HUES6 (cell line): ENCODE results near the gene OVOL2.
"Not testable (repeated sequence)": the region's sequence is repeated elsewhere in the genome, so short reads cannot be mapped to it uniquely, and the experiment has no call there.

ENCODE experiments used
- H3K27ac ChIP-seq: 2 replicates; pipeline ENCODE4 v1.7.0; 2013; ENCODE audit warnings: low read depth, mild to moderate bottlenecking, low read length, inconsistent platforms
- H3K27me3 ChIP-seq: 2 replicates; pipeline ENCODE4 v1.6.1; 2013; ENCODE audit warnings: low read length; ENCODE audit not compliant: control insufficient read depth, insufficient read depth
- H3K36me3 ChIP-seq: 2 replicates; pipeline ENCODE4 v1.6.1; 2013; ENCODE audit warnings: low read length; ENCODE audit not compliant: control insufficient read depth, insufficient read depth
- H3K4me1 ChIP-seq: 2 replicates; pipeline ENCODE4 v1.6.1; 2013; ENCODE audit warnings: low read length; ENCODE audit not compliant: control insufficient read depth, insufficient read depth
- H3K4me3 ChIP-seq: 2 replicates; pipeline ENCODE4 v1.5.1; 2013; ENCODE audit warnings: low read depth, low read length
- H3K9ac ChIP-seq: one replicate; pipeline ENCODE4 v1.6.1; 2013; ENCODE audit warnings: mild to moderate bottlenecking, low read length
- H3K9me3 ChIP-seq: 2 replicates; pipeline ENCODE4 v1.6.1; 2013; ENCODE audit warnings: low read depth, low read length; ENCODE audit not compliant: control insufficient read depth, insufficient read depth

OVOL2 gene

GRCh38 chr20:18032977-18033892 lies 24.5 kb downstream of the OVOL2 start:
- no peaks in the 10 kb centered on the region for H3K27me3 ChIP-seq
- no peaks in the 10 kb centered on the region for H3K36me3 ChIP-seq
- H3K27ac ChIP-seq = no peak overlapping the region
- no peaks in the 10 kb centered on the region for H3K9me3 ChIP-seq
- no peak overlapping the region for H3K4me3 ChIP-seq
- H3K9ac ChIP-seq = no peak overlapping the region
- H3K4me1 ChIP-seq = peaks cover 7% of the 10 kb centered on the region; the same call in 1 of the 2 replicates

DNA sequence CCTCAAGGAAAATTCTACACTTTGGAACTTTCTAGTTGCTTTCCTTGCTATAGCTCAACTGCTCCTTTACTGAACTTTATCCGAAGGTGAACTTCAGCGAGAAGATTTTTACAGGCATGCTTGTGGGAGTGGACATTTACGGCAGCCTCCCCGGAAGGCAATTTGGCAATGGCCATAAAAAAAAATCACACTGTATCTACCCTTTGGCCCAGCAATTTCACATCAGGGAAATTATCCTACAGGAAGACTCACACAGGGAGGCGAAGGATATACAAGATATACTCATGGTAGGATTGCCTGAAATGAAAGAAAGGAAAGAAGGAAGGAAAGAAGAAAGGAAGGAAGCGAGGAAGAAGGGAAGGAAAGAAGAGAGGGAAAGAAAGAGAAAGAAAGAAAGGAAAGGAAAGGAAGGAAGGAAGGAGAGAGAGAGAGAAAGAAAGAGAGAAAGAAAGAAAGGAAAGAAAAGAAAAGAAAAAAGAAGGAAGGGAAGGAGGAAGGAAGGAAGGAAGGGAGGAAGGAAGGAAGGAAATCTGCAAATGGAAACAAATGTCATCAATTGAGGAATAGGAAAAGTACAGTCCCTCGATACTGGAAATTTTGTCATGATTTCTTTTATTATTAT lies 25.7 kb downstream of the OVOL2 start:
- no peaks in the 10 kb centered on the region for H3K9me3 ChIP-seq
- H3K4me1 ChIP-seq = peaks cover 7% of the 10 kb centered on the region; the same call in 1 of the 2 replicates
- no peaks in the 10 kb centered on the region for H3K27me3 ChIP-seq
- H3K9ac ChIP-seq = no peak overlapping the region
- no peak overlapping the region for H3K27ac ChIP-seq
- H3K36me3 ChIP-seq = no peaks in the 10 kb centered on the region
- no peak overlapping the region for H3K4me3 ChIP-seq

- no peaks in the 10 kb centered on the region for H3K27me3 ChIP-seq
- no peak overlapping the region for H3K9ac ChIP-seq
- H3K9me3 ChIP-seq = no peaks in the 10 kb centered on the region
- H3K4me3 ChIP-seq = no peak overlapping the region
- no peaks in the 10 kb centered on the region for H3K36me3 ChIP-seq
- H3K4me1 ChIP-seq = peaks cover 7% of the 10 kb centered on the region; the same call in 1 of the 2 replicates
- no peak overlapping the region for H3K27ac ChIP-seq
These were observed 26.7 kb downstream of the OVOL2 start for GRCh38 chr20:18031050-18031449.

DNA sequence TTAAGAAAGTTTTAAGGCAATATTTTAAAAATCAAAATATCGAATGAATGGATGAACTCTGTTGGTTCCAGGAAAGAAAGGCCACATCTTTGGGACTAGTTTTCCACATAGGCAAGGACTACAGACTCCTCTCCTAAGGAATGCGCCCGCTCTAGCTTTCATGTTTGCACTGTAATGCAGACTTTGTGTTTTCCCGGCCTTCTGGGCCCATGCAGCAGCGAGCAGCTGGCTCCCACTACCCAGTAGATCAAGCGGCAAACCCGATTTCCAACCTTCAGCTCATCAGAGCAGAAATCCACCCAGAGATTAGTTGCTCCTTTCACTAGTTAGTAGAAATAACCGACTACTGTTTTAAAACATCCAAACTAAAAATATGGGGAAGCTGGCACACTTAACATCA lies 27.7 kb downstream of the OVOL2 start:
- Histone ChIP-seq H3K27me3 (no peaks in the 10 kb centered on the region), H3K27ac (no peak overlapping the region), H3K9me3 (no peaks in the 10 kb centered on the region), H3K4me1 (peaks cover 7% of the 10 kb centered on the region; the same call in 1 of the 2 replicates), H3K36me3 (no peaks in the 10 kb centered on the region; the same call in 1 of the 2 replicates), H3K4me3 (no peak overlapping the region), H3K9ac (no peak overlapping the region)

GRCh38 chr20:18027011-18027410 lies 30.7 kb downstream of the OVOL2 start:
- H3K9me3 ChIP-seq, H3K27ac ChIP-seq, H3K4me1 ChIP-seq, H3K9ac ChIP-seq, H3K27me3 ChIP-seq, H3K4me3 ChIP-seq: not testable (repeated sequence)
- H3K36me3 ChIP-seq = peaks cover 20% of the 10 kb centered on the region

DNA sequence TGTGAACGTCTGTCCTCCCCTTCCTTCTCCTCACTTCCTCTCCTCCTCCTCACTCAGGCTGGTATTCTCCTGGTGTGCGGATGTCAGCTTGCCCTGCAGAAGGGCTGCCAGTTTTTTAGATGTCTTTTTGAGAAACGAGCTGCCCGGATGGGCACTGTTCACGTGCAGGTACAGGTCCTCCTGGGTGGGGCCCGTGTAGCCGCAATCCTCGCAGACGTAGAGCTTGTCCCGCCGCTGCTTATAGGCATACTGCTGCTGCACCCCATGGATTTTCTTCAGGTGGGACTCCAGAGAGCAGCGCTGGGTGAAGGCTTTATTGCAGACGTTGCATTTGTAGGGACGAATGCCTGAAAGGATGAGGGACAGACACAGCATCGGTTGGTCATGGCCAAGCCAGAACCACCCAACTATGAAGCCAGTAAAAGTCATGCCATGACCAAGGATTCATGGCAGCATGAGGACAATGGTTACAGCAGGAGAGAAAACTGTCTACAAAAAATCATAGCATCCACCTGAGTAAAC lies 33.0 kb downstream of the OVOL2 start:
- Histone ChIP-seq H3K9me3 (peaks cover 4% of the 10 kb centered on the region; the same call in 1 of the 2 replicates), H3K9ac (no peak overlapping the region), H3K4me1 (no peaks in the 10 kb centered on the region), H3K36me3 (peaks cover 26% of the 10 kb centered on the region), H3K27ac (no peak overlapping the region), H3K27me3 (no peaks in the 10 kb centered on the region), H3K4me3 (no peak overlapping the region)

GRCh38 chr20:18020931-18021330 lies 36.8 kb downstream of the OVOL2 start:
- H3K4me1 ChIP-seq = no peaks in the 10 kb centered on the region
- H3K27me3 ChIP-seq = no peaks in the 10 kb centered on the region
- H3K27ac ChIP-seq = no peak overlapping the region
- no peak overlapping the region for H3K9ac ChIP-seq
- no peak overlapping the region for H3K4me3 ChIP-seq
- peaks cover 26% of the 10 kb centered on the region for H3K36me3 ChIP-seq
- H3K9me3 ChIP-seq = peaks cover 4% of the 10 kb centered on the region; the same call in 1 of the 2 replicates

- Histone ChIP-seq H3K36me3 (peaks cover 22% of the 10 kb centered on the region), H3K27ac (no peak overlapping the region), H3K4me1 (no peaks in the 10 kb centered on the region), H3K9ac (no peak overlapping the region), H3K27me3 (no peaks in the 10 kb centered on the region), H3K9me3 (peaks cover 4% of the 10 kb centered on the region; the same call in 1 of the 2 replicates), H3K4me3 (no peak overlapping the region)
These were observed 38.6 kb downstream of the OVOL2 start for GRCh38 chr20:18019068-18019467.

DNA sequence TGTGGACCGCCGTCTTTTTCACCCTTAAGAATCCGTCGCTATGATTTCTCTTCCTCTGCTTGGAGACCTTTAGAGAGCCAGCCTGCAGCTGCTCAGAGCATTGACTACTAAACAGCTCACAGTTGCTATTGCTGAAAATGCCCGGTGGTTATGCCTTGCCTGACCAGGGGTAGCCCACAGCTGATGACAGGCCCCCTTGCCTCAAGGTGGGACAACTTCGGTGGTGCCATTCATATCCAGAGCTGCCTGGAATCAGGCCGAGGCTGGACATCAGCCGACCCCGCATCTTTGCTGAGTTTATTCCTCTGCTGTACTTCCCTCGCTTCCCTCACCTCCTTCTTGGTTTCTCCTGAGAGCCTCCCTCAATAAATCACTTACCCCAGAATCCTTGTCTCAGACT lies 39.6 kb downstream of the OVOL2 start:
- Histone ChIP-seq H3K36me3 (peaks cover 17% of the 10 kb centered on the region), H3K4me3 (no peak overlapping the region), H3K27me3 (no peaks in the 10 kb centered on the region), H3K9me3 (peaks cover 2% of the 10 kb centered on the region; the same call in 1 of the 2 replicates), H3K27ac (no peak overlapping the region), H3K4me1 (no peaks in the 10 kb centered on the region), H3K9ac (no peak overlapping the region)

DNA sequence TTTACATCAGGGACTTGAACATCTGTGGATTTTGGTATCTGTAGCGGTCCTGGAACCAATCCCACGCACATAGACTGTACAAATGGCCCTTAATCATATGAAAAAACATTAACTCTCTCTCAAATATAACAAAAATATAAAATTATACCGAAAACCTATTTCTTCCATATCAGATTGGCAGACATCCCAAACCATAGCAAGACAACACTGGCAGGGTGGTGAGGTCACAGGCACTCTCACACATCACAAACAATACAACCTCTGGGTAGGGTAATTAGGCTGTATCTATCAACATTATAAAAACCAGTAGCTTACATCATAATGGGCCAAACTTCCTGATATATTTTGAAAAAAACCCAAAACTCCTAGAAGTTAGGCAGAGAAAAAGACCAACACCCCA lies 40.9 kb downstream of the OVOL2 start:
- H3K27me3 ChIP-seq = no peaks in the 10 kb centered on the region
- H3K4me1 ChIP-seq = no peaks in the 10 kb centered on the region
- H3K9ac ChIP-seq = no peak overlapping the region

GRCh38 chr20:18014411-18014810 lies 43.3 kb downstream of the OVOL2 start:
- H3K36me3 ChIP-seq = no peaks in the 10 kb centered on the region
- no peaks in the 10 kb centered on the region for H3K4me1 ChIP-seq
- no peaks in the 10 kb centered on the region for H3K9me3 ChIP-seq
- H3K27me3 ChIP-seq = no peaks in the 10 kb centered on the region
- no peak overlapping the region for H3K4me3 ChIP-seq
- no peak overlapping the region for H3K9ac ChIP-seq
- no peak overlapping the region for H3K27ac ChIP-seq

More for the DNA sequence above, 40.9 kb downstream of the OVOL2 start:
- H3K4me3 ChIP-seq = no peak overlapping the region
- H3K27ac ChIP-seq = no peak overlapping the region
- no peaks in the 10 kb centered on the region for H3K9me3 ChIP-seq
- H3K36me3 ChIP-seq = peaks cover 4% of the 10 kb centered on the region
